CMK (cell line): ENCODE measurements around the gene MPRIP.
"Not testable (repeated sequence)": the region's sequence is repeated elsewhere in the genome, so short reads cannot be mapped to it uniquely, and the experiment has no call there.

Source experiments
- DNase-seq: peaks from one replicate; pipeline ENCODE4 v3.0.0-alpha.2; 2010; ENCODE audit warnings: low read depth

Gene MPRIP

GRCh38 chr17:17147821-17148220 lies 105.6 kb downstream of the MPRIP start:
- no peak for DNase-seq

- no peak for DNase-seq
These were observed 107.5 kb downstream of the MPRIP start for GRCh38 chr17:17149520-17150447.

- DNase-seq = no peak
These were observed 108.2 kb downstream of the MPRIP start for GRCh38 chr17:17150448-17150800.

GRCh38 chr17:17151055-17151454 lies 108.8 kb downstream of the MPRIP start:
- DNase-seq = no peak

- DNase-seq = no peak
These were observed 109.3 kb downstream of the MPRIP start for GRCh38 chr17:17151541-17151940.

- DNase-seq = no peak
These were observed 109.7 kb downstream of the MPRIP start for GRCh38 chr17:17151962-17152361.

GRCh38 chr17:17152385-17152784 lies 110.1 kb downstream of the MPRIP start:
- DNase-seq = no peak

GRCh38 chr17:17153071-17153470 lies 110.8 kb downstream of the MPRIP start:
- no peak for DNase-seq

- no peak for DNase-seq
These were observed 111.5 kb downstream of the MPRIP start for GRCh38 chr17:17153709-17154108.

GRCh38 chr17:17154556-17154955 lies 112.3 kb downstream of the MPRIP start:
- no peak for DNase-seq

GRCh38 chr17:17154981-17155380 lies 112.7 kb downstream of the MPRIP start:
- no peak for DNase-seq

- no peak for DNase-seq
These were observed 113.3 kb downstream of the MPRIP start for GRCh38 chr17:17155568-17155967.

GRCh38 chr17:17156107-17156506 lies 113.8 kb downstream of the MPRIP start:
- no peak for DNase-seq

GRCh38 chr17:17156511-17156910 lies 114.3 kb downstream of the MPRIP start:
- DNase-seq = no peak

- DNase-seq = no peak
These were observed 114.8 kb downstream of the MPRIP start for GRCh38 chr17:17157041-17157440.

- DNase-seq = not testable (repeated sequence)
These were observed 116.2 kb downstream of the MPRIP start for GRCh38 chr17:17158506-17158905.

- DNase-seq = no peak
These were observed 117.3 kb downstream of the MPRIP start for GRCh38 chr17:17159571-17159970.

- DNase-seq = no peak
These were observed 118.9 kb downstream of the MPRIP start for GRCh38 chr17:17161121-17161520.

- DNase-seq = no peak
These were observed 119.5 kb downstream of the MPRIP start for GRCh38 chr17:17161759-17162158.

GRCh38 chr17:17164156-17164555 lies 121.9 kb downstream of the MPRIP start:
- no peak for DNase-seq

GRCh38 chr17:17164676-17165075 lies 122.4 kb downstream of the MPRIP start:
- DNase-seq = no peak

GRCh38 chr17:17165666-17166308 lies 123.5 kb downstream of the MPRIP start:
- no peak for DNase-seq

GRCh38 chr17:17166446-17166845 lies 124.2 kb downstream of the MPRIP start:
- DNase-seq = no peak

- no peak for DNase-seq
These were observed 125.1 kb downstream of the MPRIP start for GRCh38 chr17:17167356-17167755.
